GM12892 (cell line): ENCODE data around the gene SAMD4A.

Experiments used
- POLR2A ChIP-seq: IDR thresholded peaks from 2 replicates; pipeline ENCODE4 v1.6.1; 2011; ENCODE audit warnings: low read depth, low read length, control low read depth
- POLR2AphosphoS5 ChIP-seq: IDR thresholded peaks from 2 replicates; pipeline ENCODE4 v1.6.1; 2011; ENCODE audit warnings: low read depth, low read length, control low read depth
- TAF1 ChIP-seq: IDR thresholded peaks from 2 replicates; pipeline ENCODE4 v1.6.1; 2011; ENCODE audit warnings: low read depth, mild to moderate bottlenecking, control low read depth, low read length, borderline replicate concordance

- TF ChIP-seq POLR2A (no peak), POLR2AphosphoS5 (no peak), TAF1 (no peak)
Observed at GRCh38 chr14:54725998-54726397, 159.1 kb downstream of the SAMD4A start.
